Activated CD4-positive, alpha-beta T cell treated with anti-CD3 and anti-CD28 coated beads, Interleukin-2, Interleukin-4, amounts not matched to agents 100 ng/mL and 50 ng/mL, durations not matched to agents 16 hours and 8 hours (primary cell): Measurements from ENCODE around the gene IGF2BP2.

Source experiments
- DNase-seq: peaks from one replicate; pipeline ENCODE4 v3.0.0-alpha.2; 2020; ENCODE audit warnings: low spot score

Gene IGF2BP2

GRCh38 chr3:185764980-185765370 lies 59.9 kb downstream of the IGF2BP2 start:
- DNase-seq: no peak

GRCh38 chr3:185764163-185764979 lies 60.5 kb downstream of the IGF2BP2 start:
- no peak for DNase-seq

GRCh38 chr3:185763347-185764005 lies 61.4 kb downstream of the IGF2BP2 start:
- DNase-seq: no peak

GRCh38 chr3:185760550-185760949 lies 64.3 kb downstream of the IGF2BP2 start:
- no peak for DNase-seq

GRCh38 chr3:185760088-185760487 lies 64.8 kb downstream of the IGF2BP2 start:
- DNase-seq: no peak

- no peak for DNase-seq
Observed at GRCh38 chr3:185759512-185759911, 65.3 kb downstream of the IGF2BP2 start.

- no peak for DNase-seq
Observed at GRCh38 chr3:185758912-185759311, 65.9 kb downstream of the IGF2BP2 start.

GRCh38 chr3:185757176-185757575 lies 67.7 kb downstream of the IGF2BP2 start:
- DNase-seq: no peak

GRCh38 chr3:185756477-185756876 lies 68.4 kb downstream of the IGF2BP2 start:
- DNase-seq: no peak

GRCh38 chr3:185754920-185755319 lies 69.9 kb downstream of the IGF2BP2 start:
- DNase-seq: no peak

GRCh38 chr3:185753354-185753753 lies 71.5 kb downstream of the IGF2BP2 start:
- DNase-seq: no peak

GRCh38 chr3:185750702-185751101 lies 74.1 kb downstream of the IGF2BP2 start:
- DNase-seq: no peak

GRCh38 chr3:185750015-185750414 lies 74.8 kb downstream of the IGF2BP2 start:
- DNase-seq: no peak

- DNase-seq: no peak
Observed at GRCh38 chr3:185746470-185746869, 78.4 kb downstream of the IGF2BP2 start.

GRCh38 chr3:185744997-185745843 lies 79.6 kb downstream of the IGF2BP2 start:
- no peak for DNase-seq

- no peak for DNase-seq
Observed at GRCh38 chr3:185741586-185741985, 83.3 kb downstream of the IGF2BP2 start.

- DNase-seq: no peak
Observed at GRCh38 chr3:185740133-185740532, 84.7 kb downstream of the IGF2BP2 start.

GRCh38 chr3:185739264-185739701 lies 85.6 kb downstream of the IGF2BP2 start:
- no peak for DNase-seq

GRCh38 chr3:185737740-185738680 lies 86.8 kb downstream of the IGF2BP2 start:
- DNase-seq: no peak

- no peak for DNase-seq
Observed at GRCh38 chr3:185737020-185737419, 87.8 kb downstream of the IGF2BP2 start.

GRCh38 chr3:185734725-185735096 lies 90.1 kb downstream of the IGF2BP2 start:
- no peak for DNase-seq
